H1 (cell line): Measurements from ENCODE around the gene ELFN2. TPM values are rescaled to one million over a fixed set of nuclear protein-coding genes. Genes with fewer than 3 reads are reported as not detected.

Source experiments
- CTCF ChIA-PET: fragments of 300-600 bp; sonication (Branson Sonifier 250); formaldehyde crosslinking; loops from one replicate; lab custom pipeline; 2021; ENCODE audit not compliant: partially characterized antibody; lab: Charles Lee
- POLR2A ChIA-PET: fragments of 300-600 bp; sonication (Branson Sonifier 250); formaldehyde crosslinking; loops from one replicate; lab custom pipeline; 2021; ENCODE audit warnings: inconsistent platforms; ENCODE audit not compliant: partially characterized antibody; lab: Charles Lee
- DNase-seq, 2 experiments: peaks; one replicate each; pipeline versions ENCODE4 v3.0.0 to v3.0.0-alpha.2; 2010 to 2022; ENCODE audit warnings: low spot score in 2 of 2, low read depth in 1 of 2, mixed read lengths in 1 of 2
- FAIRE-seq: peaks from 2 replicates; lab custom pipeline; 2011; peaks lifted over from hg19 to GRCh38; lab: Jason Lieb, UNC
- H2AFZ ChIP-seq: 2 replicates; pipeline ENCODE4 v1.8.1; 2012; ENCODE audit warnings: low read length, inconsistent platforms
- H2AK5ac ChIP-seq: 2 replicates; pipeline ENCODE4 v1.6.1; 2013; ENCODE audit warnings: low read depth, low read length
- H2BK120ac ChIP-seq: replicated peaks from 2 replicates; pipeline ENCODE3; 2013; ENCODE audit warnings: low read depth, low read length, inconsistent platforms
- H2BK12ac ChIP-seq: 2 replicates; pipeline ENCODE4 v1.6.1; 2013; ENCODE audit warnings: low read depth, low read length
- H2BK15ac ChIP-seq: 2 replicates; pipeline ENCODE4 v1.6.1; 2013; ENCODE audit warnings: low read length
- H2BK20ac ChIP-seq: 2 replicates; pipeline ENCODE4 v1.6.1; 2013; ENCODE audit warnings: low read length
- H2BK5ac ChIP-seq: 2 replicates; pipeline ENCODE4 v1.6.1; 2013; ENCODE audit warnings: low read depth, low read length
- H3K14ac ChIP-seq: 2 replicates; pipeline ENCODE4 v1.6.1; 2013; ENCODE audit warnings: inconsistent platforms; ENCODE audit not compliant: insufficient read length
- H3K18ac ChIP-seq: 2 replicates; pipeline ENCODE4 v1.6.1; 2013; ENCODE audit warnings: low read length; ENCODE audit errors: extremely low read depth
- H3K23ac ChIP-seq: 2 replicates; pipeline ENCODE4 v1.6.1; 2013; ENCODE audit warnings: inconsistent platforms; ENCODE audit not compliant: insufficient read length
- H3K23me2 ChIP-seq: 2 replicates; pipeline ENCODE4 v1.6.1; 2013; ENCODE audit warnings: low read depth, low read length
- H3K27ac ChIP-seq: 2 replicates; pipeline ENCODE4 v1.6.1; 2011; ENCODE audit warnings: low read depth, low read length, inconsistent platforms
- H3K27me3 ChIP-seq, 4 experiments: replicated peaks in 1 of 4; 1 replicate in 1 of 4; 2 replicates in 3 of 4; pipeline versions ENCODE4 v1.6.1 to v1.8.1; 2011 to 2013; ENCODE audit warnings: low read length in 3 of 4, mild to moderate bottlenecking in 3 of 4, inconsistent platforms in 2 of 4, mixed read lengths in 2 of 4, moderate library complexity in 1 of 4; ENCODE audit not compliant: control insufficient read depth in 3 of 4, insufficient read depth in 3 of 4; ENCODE audit errors: extremely low read depth in 1 of 4
- H3K36me3 ChIP-seq, 4 experiments: 2 replicates each; pipeline versions ENCODE4 v1.6.1 to v1.8.1; 2011 to 2013; ENCODE audit warnings: mild to moderate bottlenecking in 4 of 4, low read length in 3 of 4, moderate library complexity in 2 of 4, control low read depth in 1 of 4, inconsistent platforms in 1 of 4; ENCODE audit not compliant: insufficient read depth in 4 of 4, control insufficient read depth in 2 of 4
- H3K4ac ChIP-seq: replicated peaks from 2 replicates; pipeline ENCODE3; 2013; ENCODE audit warnings: low read length, low read depth, mixed read lengths, inconsistent platforms; ENCODE audit not compliant: insufficient read length
- H3K4me1 ChIP-seq, 4 experiments: replicated peaks in 1 of 4; 1 replicate in 1 of 4; 2 replicates in 3 of 4; pipeline versions ENCODE4 v1.6.1 to v1.8.1; 2011 to 2013; ENCODE audit warnings: low read length in 3 of 4, inconsistent platforms in 2 of 4, mixed read lengths in 1 of 4; ENCODE audit not compliant: insufficient read depth in 4 of 4, control insufficient read depth in 3 of 4
- H3K4me2 ChIP-seq, 2 experiments: 2 replicates each; pipeline versions ENCODE4 v1.6.1 to v1.8.1; 2011 to 2013; ENCODE audit warnings: low read depth in 2 of 2, low read length in 2 of 2, control low read depth in 1 of 2, inconsistent platforms in 1 of 2, mild to moderate bottlenecking in 1 of 2; ENCODE audit not compliant: insufficient read depth in 1 of 2
- H3K4me3 ChIP-seq, 4 experiments: fragments of 200-600, 300-600 bp in 1 of 4; sonication (generic), shearing (Covaris generic), sonication (Bioruptor Twin) in 1 of 4; 2 replicates each; pipeline versions ENCODE4 v1.5.1 to v1.8.1; 2011 to 2016; ENCODE audit warnings: low read length in 4 of 4, low read depth in 3 of 4, control low read depth in 2 of 4, inconsistent platforms in 2 of 4, mild to moderate bottlenecking in 2 of 4, mixed read lengths in 1 of 4, moderate library complexity in 1 of 4; ENCODE audit not compliant: insufficient read depth in 2 of 4; ENCODE audit errors: extremely low read depth in 1 of 4
- H3K56ac ChIP-seq: replicated peaks from 2 replicates; pipeline ENCODE3; 2013; ENCODE audit warnings: low read depth, mild to moderate bottlenecking, mixed read lengths, low read length, inconsistent platforms; ENCODE audit not compliant: insufficient read length
- H3K79me1 ChIP-seq: 2 replicates; pipeline ENCODE4 v1.6.1; 2013; ENCODE audit warnings: low read depth, low read length, control low read depth
- H3K79me2 ChIP-seq, 2 experiments: 2 replicates each; pipeline versions ENCODE4 v1.6.1 to v1.8.1; 2012 to 2013; ENCODE audit warnings: low read length in 2 of 2, mild to moderate bottlenecking in 2 of 2, inconsistent platforms in 1 of 2; ENCODE audit not compliant: insufficient read depth in 2 of 2, control insufficient read depth in 1 of 2
- H3K9ac ChIP-seq, 4 experiments: replicated peaks in 1 of 4; 1 replicate in 1 of 4; 2 replicates in 3 of 4; pipeline versions ENCODE4 v1.6.1 to v1.8.1; 2011 to 2013; ENCODE audit warnings: low read depth in 3 of 4, low read length in 3 of 4, control low read depth in 2 of 4, mild to moderate bottlenecking in 2 of 4, moderate library complexity in 2 of 4, inconsistent platforms in 1 of 4; ENCODE audit errors: extremely low read depth in 1 of 4
- H3K9me3 ChIP-seq, 2 experiments: 2 replicates each; pipeline versions ENCODE4 v1.6.1 to v1.8.1; 2012 to 2013; ENCODE audit warnings: mild to moderate bottlenecking in 2 of 2, moderate library complexity in 2 of 2, control low read depth in 1 of 2, inconsistent platforms in 1 of 2, low read depth in 1 of 2, low read length in 1 of 2, mixed read lengths in 1 of 2; ENCODE audit not compliant: insufficient read depth in 2 of 2
- H4K20me1 ChIP-seq, 2 experiments: replicated peaks in 1 of 2; 2 replicates each; pipeline versions ENCODE3 to v1.8.1; 2011 to 2013; ENCODE audit warnings: inconsistent platforms in 2 of 2, low read length in 2 of 2, mild to moderate bottlenecking in 1 of 2; ENCODE audit not compliant: insufficient read depth in 2 of 2, control insufficient read depth in 1 of 2
- H4K5ac ChIP-seq: 2 replicates; pipeline ENCODE4 v1.6.1; 2013; ENCODE audit warnings: low read length, low read depth, mixed read lengths, inconsistent platforms; ENCODE audit not compliant: insufficient read length
- H4K8ac ChIP-seq: 2 replicates; pipeline ENCODE4 v1.8.0; 2013; ENCODE audit warnings: mild to moderate bottlenecking, moderate library complexity, low read length, inconsistent platforms; ENCODE audit not compliant: insufficient read depth; ENCODE audit errors: extremely low read depth
- H4K91ac ChIP-seq: replicated peaks from 2 replicates; pipeline ENCODE3; 2013; ENCODE audit warnings: low read length, mixed read lengths, inconsistent platforms; ENCODE audit not compliant: insufficient read length
- HDAC2 ChIP-seq, 2 experiments: fragments of 300-600 bp in 1 of 2; sonication (generic) in 1 of 2; IDR thresholded peaks; 2 replicates each; pipeline ENCODE4 v1.6.1; 2011 to 2012; ENCODE audit warnings: low read depth in 2 of 2, low read length in 2 of 2, mild to moderate bottlenecking in 2 of 2, moderate library complexity in 2 of 2, borderline replicate concordance in 1 of 2, inconsistent platforms in 1 of 2
- POLR2A ChIP-seq, 2 experiments: IDR thresholded peaks; 1 replicate in 1 of 2; 2 replicates in 1 of 2; pipeline ENCODE4 v1.6.1; 2011; ENCODE audit warnings: low read depth in 2 of 2, low read length in 2 of 2, mild to moderate bottlenecking in 2 of 2; ENCODE audit errors: control extremely low read depth in 1 of 2
- SP4 ChIP-seq: IDR thresholded peaks from 2 replicates; pipeline ENCODE4 v1.6.1; 2012; ENCODE audit warnings: low read length, inconsistent platforms
- WGBS, 2 experiments: shearing (Covaris generic) in 1 of 2; methylation state at CpG; one replicate each; pipeline versions ENCODE4 v1.1.6 to v1.1.7; 2013 to 2015; ENCODE audit warnings: low lambda C conversion rate in 2 of 2, mixed read lengths in 2 of 2, inconsistent platforms in 1 of 2, low coverage in 1 of 2, missing lambda C conversion rate in 1 of 2; ENCODE audit not compliant: insufficient replicate concordance in 2 of 2, insufficient coverage in 1 of 2, insufficient read length in 1 of 2; ENCODE audit errors: extremely low coverage in 1 of 2, missing lambda C conversion rate in 1 of 2; 5-methylcytosine and 5-hydroxymethylcytosine counted together
- polyA plus RNA-seq, 7 experiments: library from polyadenylated mRNA; depleted of rRNA in 3 of 7; stranded (reverse) in 5 of 7; unstranded in 2 of 7; fragments of >200 nt in 5 of 7; fragments of 200-250 nt in 2 of 7; gene quantifications; 1 replicate in 5 of 7; 2 replicates in 1 of 7; 4 replicates in 1 of 7; pipeline versions ENCODE4 v1.2.1 to v1.2.3, GENCODE V29; 2011 to 2013; ENCODE audit warnings: missing spikeins in 2 of 7, mixed read lengths in 2 of 7
- total RNA-seq: library from RNA; stranded (reverse); fragmentation: NEBNext Ultra II Directional; extraction: Animal tissue kit (Norgen Biotek cat#: 25700); gene quantifications from 2 replicates; pipeline ENCODE4 v1.2.1, GENCODE V29; 2021

The ELFN2 gene
- total and polyA plus RNA-seq, 2 of the 8 experiments (the other 6 are each of a cell fraction or from before 2014, with no cell fraction given): 0.63 to 0.88 TPM

GRCh38 chr22:37358917-37359316 lies 68.4 kb downstream of the ELFN2 start:
- H3K23me2 ChIP-seq: no peaks in the 10 kb centered on the region
- WGBS, 2 experiments: 71% methylated on average over 8 of the region's 8 CpGs; no CpG with 5 or more reads in 1 of the 2 experiments
- no peak overlapping the region for H2BK15ac ChIP-seq
- no peak overlapping the region for H3K56ac ChIP-seq
- H2AFZ ChIP-seq: no peak overlapping the region
- no peak overlapping the region for H4K91ac ChIP-seq
- H2BK20ac ChIP-seq: no peak overlapping the region
- ChIA-PET POLR2A (interaction anchor here (1.3 kb wide), 1 partner anchor 27 kb away, joined by 3 read pairs; no protein-coding TSS in a partner anchor), CTCF (interaction anchor here (1.0 to 2.3 kb wide), 4 partner anchors 10 to 100 kb away, joined by 3 to 7 read pairs (median 6); no protein-coding TSS in a partner anchor)
- no peaks in the 10 kb centered on the region for H3K9me3 ChIP-seq
- H3K27ac ChIP-seq: no peak overlapping the region
- no peak overlapping the region; the same call in 1 of the 2 replicates for H4K8ac ChIP-seq
- H2BK120ac ChIP-seq: no peak overlapping the region
- H2AK5ac ChIP-seq: no peak overlapping the region
- no peak overlapping the region for H3K14ac ChIP-seq
- no peaks in the 10 kb centered on the region for H4K20me1 ChIP-seq
- H3K36me3 ChIP-seq: no peaks in the 10 kb centered on the region
- DNase-seq: no peak
- no peak overlapping the region for H3K18ac ChIP-seq
- no peak overlapping the region for H2BK12ac ChIP-seq
- no peaks in the 10 kb centered on the region for H3K79me1 ChIP-seq
- H4K5ac ChIP-seq: no peak overlapping the region
- no peaks in the 10 kb centered on the region for H3K79me2 ChIP-seq
- H2BK5ac ChIP-seq: no peak overlapping the region
- H3K4me3 ChIP-seq: no peak overlapping the region
- no peak overlapping the region for H3K9ac ChIP-seq
- no peak overlapping the region for H3K4ac ChIP-seq
- H3K27me3 ChIP-seq: peaks cover 0 to 3% (median 0%) of the 10 kb centered on the region in 4 experiments; a peak in 1 of 7 replicates
- no peak overlapping the region for H3K4me2 ChIP-seq
- H3K4me1 ChIP-seq: no peaks in the 10 kb centered on the region; a peak in 1 of 7 replicates
- no peak overlapping the region for H3K23ac ChIP-seq
- no peak for FAIRE-seq
- TF ChIP-seq POLR2A (IDR thresholded peaks at IDR 0.05; ENCODE audit: control extremely low read depth in 1 of 2, low read depth in 2 of 2, low read length in 2 of 2) (no peak), SP4 (no peak), HDAC2 (IDR thresholded peaks at IDR 0.05; ENCODE audit: borderline replicate concordance in 1 of 2, low read depth in 2 of 2, low read length in 2 of 2) (no peak)
